ENCODE data around the gene BCL2L1.

The BCL2L1 gene

DNA sequence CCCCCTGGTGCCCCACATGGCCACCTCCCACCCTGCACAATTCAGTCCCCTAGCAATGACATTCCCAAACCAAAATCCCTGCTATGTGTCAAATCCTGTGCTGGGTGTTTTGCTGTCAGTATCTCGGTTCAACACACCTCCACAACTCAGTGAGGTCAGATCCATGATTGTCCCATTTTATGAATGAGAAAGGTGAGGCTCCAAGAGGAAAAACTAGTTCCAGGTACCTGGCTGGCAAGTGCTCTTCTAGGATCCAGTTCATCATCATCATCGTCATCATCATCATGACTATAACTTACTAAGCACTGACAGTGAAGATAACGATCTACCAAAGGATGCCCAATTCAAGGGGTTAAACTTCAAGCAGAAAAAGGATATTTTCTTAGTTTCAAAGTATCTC, 102.4 kb downstream of the BCL2L1 start:
- no peak for DNase-seq (ENCODE audit: low read depth)
- H3K4me3 ChIP-seq (ENCODE audit: low read length), result no peak overlapping the region
- TF ChIP-seq, protein P1, sequence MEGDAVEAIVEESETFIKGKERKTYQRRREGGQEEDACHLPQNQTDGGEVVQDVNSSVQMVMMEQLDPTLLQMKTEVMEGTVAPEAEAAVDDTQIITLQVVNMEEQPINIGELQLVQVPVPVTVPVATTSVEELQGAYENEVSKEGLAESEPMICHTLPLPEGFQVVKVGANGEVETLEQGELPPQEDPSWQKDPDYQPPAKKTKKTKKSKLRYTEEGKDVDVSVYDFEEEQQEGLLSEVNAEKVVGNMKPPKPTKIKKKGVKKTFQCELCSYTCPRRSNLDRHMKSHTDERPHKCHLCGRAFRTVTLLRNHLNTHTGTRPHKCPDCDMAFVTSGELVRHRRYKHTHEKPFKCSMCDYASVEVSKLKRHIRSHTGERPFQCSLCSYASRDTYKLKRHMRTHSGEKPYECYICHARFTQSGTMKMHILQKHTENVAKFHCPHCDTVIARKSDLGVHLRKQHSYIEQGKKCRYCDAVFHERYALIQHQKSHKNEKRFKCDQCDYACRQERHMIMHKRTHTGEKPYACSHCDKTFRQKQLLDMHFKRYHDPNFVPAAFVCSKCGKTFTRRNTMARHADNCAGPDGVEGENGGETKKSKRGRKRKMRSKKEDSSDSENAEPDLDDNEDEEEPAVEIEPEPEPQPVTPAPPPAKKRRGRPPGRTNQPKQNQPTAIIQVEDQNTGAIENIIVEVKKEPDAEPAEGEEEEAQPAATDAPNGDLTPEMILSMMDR (conservative IDR thresholded peaks at IDR 0.05; ENCODE audit: low read depth, low read length), result no peak

DNA sequence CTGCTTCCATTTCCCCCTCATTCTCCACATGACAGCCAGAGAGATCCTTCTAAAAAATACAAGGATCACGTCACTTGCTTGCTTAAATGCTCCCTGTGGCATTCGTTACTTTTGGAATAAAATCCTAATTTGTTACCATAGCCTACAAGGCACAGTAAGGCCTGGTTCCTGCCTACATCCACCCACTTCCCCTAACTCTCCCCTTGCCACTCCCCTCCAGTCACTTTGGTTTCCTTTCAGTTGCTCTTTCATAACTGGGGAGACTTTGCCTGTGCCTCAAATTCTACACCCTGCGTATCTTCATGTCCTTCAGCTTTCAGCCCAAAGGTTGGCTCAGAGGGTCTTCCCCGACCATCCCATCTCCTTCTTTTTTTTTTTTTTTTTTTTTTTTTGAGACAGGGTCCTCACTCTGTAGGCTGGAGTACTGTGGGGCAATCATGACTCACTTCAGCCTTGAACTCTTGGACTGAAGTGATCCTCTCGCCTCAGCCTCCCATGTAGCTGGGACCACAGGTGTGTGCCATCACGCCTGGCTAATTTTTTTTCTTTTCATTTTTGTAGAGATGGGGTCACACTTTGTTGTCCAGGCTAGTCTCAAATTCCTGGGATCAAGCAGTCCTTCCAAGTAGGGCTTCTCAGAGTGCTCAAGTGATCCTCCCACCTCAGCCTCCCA, 105.1 kb downstream of the BCL2L1 start:
- TF ChIP-seq, protein P1 (conservative IDR thresholded peaks at IDR 0.05; ENCODE audit: low read depth, low read length), result no peak
- DNase-seq (ENCODE audit: low read depth), result no peak
- H3K4me3 ChIP-seq (ENCODE audit: low read length), result no peak overlapping the region

DNA sequence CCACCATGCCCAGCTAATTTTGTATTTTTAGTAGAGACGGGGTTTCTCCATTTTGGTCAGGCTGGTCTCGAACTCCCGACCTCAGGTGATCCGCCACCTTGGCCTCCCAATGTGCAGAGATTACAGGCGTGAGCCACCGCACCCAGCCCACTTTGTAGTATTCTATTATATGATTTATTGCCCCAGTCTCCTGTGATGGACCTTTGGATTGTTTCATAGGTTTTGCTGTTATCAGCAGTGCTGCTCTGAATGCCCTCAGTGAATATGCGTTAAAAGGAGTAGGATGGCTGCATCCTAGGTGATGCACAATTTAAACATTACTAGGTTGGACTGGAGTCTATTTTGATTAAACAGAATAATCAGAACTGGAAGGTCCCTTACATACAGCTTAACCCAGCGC, 107.3 kb downstream of the BCL2L1 start:
- no peak for DNase-seq (ENCODE audit: low read depth)
- TF ChIP-seq, protein P1 (conservative IDR thresholded peaks at IDR 0.05; ENCODE audit: low read depth, low read length), result no peak
- no peak overlapping the region for H3K4me3 ChIP-seq (ENCODE audit: low read length)

All from retinal pigment epithelial cell (primary cell).